GM18909 (cell line): ENCODE results near the gene PHEX.
A peak's percentile ranks its signal among the peaks of the same experiment; 100 is the strongest.

Experiments used
- ATAC-seq: cut with Tn5 transposase; IDR thresholded peaks from one replicate; pipeline ENCODE4 v1.9.1; 2021; ENCODE audit warnings: mild to moderate bottlenecking; ENCODE audit not compliant: unreplicated experiment, poor library complexity

Gene PHEX

DNA sequence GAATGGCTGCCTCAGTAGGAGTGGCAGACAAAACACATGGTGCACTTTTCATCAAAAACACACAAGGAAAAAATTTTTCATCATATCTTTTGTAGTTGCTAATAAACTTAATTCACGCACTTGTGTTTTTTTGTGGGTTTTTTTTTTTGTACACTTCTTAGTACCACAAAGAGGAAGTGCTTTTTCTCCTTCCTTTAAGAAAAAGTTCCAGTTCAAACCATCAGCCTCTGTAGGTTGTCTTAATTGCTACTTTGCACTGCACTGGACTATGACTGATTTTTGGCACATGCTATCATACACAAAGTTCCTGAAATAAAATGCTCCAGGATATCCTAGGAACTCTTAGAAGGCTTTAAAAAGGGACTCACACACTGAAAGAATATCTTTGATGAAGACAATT, at the start of gene PHEX:
Gene PHEX (plus strand): TSS at position 242 of the 400 bp plus-strand sequence. CDS start 681 bp downstream, outside the sequence.
- ATAC-seq, result no peak

DNA sequence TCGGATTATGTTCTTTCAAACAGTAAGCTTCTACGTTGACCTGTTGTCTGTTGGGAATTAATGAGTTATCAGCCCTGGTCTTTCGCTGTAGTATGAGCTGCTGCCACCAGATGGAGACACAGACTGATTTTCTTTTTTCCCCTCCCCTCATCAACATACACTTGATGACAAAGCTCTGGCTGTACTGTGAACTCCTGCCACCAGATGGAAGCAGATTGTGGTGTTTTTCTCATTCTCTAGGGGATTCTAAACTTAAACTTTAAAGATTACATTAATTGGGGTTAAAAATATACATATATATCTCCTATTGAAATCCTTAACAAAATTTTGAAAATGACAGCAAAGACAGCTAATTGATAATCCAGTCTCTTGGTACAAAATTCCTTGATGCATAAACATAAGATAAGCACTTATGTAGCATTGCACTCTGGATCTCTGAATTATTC, 46.8 kb upstream of the PHEX start:
- peak; percentile 96 for ATAC-seq

DNA sequence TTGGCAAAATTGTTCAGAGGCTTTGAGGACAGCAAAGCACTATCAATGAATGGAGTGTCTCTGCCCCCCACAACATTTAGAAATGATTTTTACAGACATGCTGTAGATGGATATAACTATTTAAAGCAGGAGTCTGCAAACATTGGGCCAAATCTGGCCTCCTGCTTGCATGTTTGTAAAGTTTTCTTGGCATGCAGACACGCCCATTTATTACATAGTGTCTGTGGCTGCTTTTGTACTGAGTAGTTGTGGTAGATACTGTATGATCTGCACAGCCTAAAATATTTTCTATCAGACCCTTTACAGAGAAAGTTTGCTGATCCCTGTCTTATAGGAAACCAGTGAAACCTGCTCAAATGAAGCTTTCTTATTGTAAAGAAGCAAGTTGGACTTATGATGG, 45.5 kb upstream of the PHEX start:
- no peak for ATAC-seq

DNA sequence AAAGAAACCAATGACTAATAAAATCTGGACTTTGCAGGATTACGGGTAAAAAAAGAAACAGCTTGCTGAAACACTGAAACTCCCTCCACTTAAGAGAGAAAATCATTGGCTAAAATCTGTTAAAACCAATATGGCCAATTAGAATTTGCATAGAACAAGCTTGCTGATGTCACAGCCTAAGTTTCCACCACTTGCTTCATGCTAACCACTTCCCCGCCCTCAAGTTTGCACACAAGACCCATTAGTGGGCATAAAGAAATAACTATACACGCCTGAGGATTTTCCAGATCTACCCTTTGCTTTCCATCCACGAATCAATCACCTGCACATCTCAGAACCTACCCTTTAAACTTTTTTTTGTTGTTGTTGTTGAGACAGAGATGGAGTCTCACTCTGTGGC, 42.7 kb upstream of the PHEX start:
- peak; percentile 43 for ATAC-seq

DNA sequence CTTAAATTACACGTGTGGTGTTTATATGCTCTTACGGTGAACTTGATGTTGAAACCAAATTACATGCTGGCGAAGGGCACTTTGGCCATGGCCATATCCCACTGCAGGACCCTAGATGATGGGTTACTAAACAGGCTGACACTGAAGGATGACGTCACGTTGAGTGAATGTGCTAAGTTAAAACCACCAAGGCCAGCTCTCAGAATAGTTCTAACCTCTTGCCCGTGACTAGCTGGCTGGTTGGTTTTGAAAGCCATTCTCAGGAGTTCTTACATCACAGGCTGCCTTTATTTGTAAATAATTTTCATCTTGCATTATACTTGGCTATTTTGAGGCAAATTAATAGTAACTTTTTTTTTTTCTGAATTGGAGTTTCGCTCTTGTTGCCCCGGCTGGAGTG, 41.3 kb upstream of the PHEX start:
- ATAC-seq, result no peak

DNA sequence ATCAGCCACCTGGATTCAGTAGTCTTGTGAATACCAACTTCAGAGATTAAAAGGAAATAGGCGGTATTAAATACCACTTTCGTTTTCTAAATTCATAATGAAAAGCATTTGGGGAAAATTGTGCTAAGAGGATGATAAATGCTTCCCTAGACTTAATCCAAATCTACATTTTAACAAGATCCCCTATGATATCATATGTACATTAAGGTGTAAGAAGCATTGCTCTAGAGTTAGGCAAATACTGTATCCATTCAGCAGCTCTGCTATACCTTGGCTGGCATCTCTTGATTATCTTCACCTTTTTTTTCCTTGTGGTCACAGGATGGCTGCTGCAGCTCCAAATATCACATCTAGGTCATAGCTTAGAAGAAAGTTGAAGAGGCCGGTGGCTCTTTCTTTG, 40.6 kb upstream of the PHEX start:
- ATAC-seq, result no peak

DNA sequence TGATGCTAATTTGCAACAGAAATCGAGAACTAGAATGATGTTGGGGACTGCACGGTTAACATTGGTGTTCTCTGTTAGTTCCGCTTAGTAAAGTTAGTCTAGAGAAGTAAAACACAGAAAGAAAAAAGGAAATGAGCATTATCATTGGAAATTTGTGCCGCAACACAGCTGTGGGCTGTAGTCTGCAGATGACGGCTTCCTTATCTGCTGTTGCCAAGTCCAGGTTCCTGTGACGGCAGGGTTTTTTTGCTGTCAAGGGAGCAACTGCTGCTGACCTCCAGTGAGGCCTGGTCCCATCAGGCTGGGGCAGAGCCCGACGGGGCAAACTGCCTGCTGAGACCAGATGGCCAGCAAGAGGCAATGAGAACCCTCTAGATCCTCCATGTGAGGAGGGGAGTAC, 38.9 kb upstream of the PHEX start:
- peak; percentile 76 for ATAC-seq

DNA sequence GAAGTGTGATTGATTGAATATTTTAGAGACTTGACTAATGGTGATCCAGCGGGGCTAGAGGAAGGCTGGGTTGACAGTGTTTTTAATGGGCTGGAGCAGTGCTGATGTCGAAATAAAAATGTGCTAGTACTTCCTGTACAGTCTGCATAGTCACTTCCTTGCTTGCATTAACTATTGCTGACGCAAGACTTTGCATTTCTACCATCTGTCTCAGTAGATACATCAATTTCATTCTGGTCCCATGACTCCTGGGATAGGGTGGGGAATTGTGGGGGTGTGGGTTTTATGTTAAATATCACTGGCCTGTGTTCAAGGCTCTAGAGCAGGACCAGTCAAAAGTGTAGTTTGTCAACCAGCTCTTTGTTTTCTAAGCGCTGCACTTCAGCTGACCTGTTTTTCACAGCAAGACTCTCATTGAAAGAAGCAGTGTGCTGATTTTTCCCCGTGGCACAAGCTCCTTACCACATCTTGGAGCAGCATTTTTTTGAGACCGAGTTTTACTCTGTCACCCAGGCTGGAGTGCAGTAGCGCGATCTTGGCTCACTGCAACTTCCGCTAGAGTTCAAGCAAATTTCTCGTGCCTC, 35.2 kb upstream of the PHEX start:
- no peak for ATAC-seq

DNA sequence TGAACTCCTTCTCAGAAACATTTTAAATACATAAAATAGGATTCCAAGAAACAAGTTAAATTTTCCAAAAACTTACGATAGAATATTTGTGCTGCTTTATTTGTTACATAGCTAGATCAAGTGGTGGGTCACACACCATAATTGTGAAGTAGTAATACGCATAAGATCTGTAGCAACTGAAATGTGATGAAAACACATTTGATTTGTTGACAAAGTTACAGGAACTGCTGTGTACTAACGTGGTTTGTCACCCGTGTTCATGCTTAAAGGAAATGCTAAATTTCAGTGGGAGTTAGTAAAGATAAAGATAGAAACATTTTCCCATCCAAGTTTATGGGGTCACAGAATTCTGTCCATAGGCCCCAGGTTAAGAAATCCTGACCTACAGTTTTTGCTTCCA, 34.1 kb upstream of the PHEX start:
- ATAC-seq, result no peak

DNA sequence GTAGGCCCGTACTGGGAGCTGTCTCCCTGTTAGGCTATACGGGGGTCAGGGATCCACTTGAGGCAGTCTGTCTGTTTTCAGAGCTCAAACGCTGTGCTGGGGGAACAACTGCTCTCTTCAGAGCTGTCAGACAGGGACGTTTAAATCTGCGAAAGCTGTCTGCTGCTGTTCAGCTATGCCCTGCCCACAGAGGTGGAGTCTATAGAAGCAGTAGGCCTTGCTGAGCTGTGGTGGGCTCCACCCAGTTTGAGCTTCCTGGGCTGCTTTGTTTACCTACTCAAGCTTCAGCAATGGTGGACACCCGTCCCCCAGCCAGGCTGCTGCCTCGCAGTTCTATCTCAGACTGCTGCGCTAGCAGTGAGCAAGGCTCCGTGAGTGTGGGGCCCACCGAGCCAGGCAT, 27.3 kb upstream of the PHEX start:
- no peak for ATAC-seq

DNA sequence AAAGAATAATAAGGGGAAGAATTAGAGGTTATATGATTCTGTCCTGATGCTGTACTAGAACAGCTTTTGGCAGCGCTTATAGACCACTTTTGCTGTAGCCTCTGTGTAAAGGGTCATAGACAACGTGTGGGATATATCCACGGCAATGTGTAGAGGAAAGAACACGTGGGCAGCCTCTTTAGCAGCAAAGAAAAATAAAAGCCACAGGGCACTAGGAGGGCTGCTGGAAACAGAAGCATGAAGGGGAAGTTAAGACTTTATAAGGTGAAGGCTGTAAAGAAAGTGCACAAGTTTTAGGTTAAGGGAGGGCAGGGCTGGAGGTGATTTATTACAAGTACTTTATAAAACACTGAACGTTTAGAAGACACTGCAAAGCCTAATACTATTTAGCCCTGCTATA, 20.1 kb upstream of the PHEX start:
- ATAC-seq, result no peak

DNA sequence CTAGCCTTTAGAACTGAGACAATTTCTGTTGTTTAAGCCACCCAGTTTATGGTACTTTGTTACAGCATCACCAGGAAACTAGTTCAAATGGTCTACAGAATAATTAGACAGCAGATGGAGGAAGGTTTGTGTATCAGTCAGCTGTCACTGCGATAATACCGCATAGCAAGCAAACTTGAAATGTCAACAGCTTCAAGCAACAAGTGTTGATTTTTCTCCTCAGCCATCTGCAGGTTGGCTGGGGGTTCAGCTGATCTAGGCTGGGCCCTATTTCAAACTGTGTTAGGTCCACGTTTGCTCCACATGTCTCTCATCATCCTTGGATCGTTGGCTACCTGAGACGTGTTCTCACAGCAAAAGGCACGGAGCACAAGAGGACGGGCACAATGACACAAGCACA, 19.2 kb upstream of the PHEX start:
- no peak for ATAC-seq

DNA sequence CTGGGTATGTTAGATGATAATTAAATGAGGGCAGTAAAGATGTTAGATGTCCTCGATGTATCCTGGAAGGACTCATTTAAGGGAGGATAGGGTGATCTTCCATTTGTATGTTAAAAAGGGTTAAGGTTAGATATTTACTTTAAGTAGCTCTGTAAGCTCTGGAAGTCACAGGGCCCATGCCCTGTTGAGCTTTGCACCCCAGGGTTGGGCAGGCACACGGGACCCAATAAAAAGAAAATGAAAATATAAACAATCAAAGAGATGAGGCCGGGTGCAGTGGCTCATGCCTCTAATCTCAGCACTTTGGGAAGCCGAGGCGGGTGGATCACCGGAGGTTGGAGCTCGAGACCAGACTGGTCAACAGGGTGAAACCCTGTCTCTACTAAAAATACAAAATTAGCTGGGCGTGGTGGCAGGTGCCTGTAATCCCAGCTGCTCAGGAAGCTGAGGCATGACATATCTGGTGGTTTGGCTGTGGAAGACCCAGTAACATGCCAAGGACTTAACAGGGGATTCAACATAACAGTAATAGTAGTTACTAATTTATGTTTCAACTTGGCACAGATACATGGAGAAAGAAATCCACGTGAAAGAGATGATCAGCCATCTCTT, 16.9 kb upstream of the PHEX start:
- no peak for ATAC-seq

DNA sequence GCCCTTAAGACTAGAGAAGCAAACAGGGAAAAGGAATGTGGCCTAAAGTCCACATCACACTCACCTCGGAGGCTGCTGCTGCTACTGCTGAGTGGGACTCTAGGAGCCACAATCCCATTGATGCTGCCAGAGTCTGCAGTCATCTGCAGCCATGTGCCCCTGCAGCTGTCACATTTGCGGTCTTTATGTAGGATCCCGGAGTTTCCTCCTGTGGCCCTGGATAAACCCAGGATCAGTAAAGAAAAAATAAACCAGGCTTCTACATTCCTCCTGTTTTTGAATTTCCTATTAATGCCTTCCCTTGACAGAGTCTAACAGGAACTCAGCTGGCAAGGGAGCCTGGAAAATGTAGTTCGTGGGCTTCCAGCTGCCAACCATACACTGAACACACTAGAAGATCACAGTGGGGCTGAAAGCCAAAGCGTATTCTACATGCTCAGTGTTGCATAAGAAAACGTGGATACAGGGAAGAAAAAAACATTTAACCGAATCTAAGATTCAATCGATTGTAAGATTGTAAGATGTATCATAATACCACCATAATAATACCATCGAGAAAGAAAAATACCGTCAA, 10.3 kb upstream of the PHEX start:
- no peak for ATAC-seq

DNA sequence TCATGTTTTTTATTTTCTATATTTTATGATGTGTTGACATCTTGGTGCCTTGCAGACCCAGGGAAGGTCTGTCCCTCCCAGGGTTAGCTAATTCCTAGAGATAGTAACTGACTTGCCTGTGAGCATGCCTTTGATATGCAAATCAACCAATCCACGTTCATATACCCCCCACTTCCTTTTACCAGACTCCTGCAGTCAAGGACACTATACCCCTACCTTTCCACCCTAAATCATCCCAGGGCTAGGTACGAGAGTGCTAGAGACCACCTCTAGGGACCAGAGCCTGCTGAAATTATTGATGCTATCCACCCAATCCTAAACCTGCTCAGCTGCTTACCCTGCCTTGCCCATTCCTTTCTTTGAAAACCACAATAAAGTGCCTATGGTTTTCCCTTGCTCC, 7.5 kb upstream of the PHEX start:
- ATAC-seq, result no peak

DNA sequence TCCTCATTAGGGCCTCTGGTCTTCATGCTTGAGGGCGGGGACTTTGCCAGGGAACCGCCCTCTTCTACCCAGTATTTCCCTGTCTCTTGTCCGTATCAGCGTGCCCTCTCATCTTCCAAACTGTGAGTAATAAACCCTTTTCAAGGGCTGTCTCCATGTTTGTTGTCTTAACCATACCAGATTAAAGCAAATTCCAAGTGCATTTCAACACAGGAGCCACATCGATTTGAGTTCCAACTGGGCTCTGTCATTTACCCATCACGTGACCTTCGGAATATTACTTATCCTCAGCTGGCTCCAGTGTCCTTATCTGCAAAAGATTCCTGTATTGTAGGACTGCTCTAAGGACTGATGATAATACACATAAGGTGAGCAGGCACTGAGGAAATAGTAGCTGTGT, 6.4 kb upstream of the PHEX start:
- no peak for ATAC-seq

DNA sequence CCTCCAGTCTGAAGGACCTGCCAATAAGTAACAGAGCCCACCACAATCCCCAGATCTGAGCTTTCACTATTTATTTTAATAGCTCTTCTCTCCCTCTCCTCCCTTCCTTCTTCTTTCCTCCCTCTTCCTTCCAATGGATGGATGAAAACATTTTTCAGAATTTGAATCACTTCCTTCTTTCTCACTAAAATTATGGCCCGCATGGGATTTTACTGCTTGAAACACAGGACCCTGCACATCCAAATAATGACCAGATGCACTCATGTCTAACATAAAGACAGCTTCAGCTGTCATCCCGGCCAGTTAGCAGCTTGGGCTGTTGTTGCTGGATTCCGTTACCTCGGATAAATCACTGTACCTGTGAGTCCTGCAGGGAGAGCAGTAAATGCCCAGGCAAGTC, 5.4 kb upstream of the PHEX start:
- ATAC-seq, result no peak

DNA sequence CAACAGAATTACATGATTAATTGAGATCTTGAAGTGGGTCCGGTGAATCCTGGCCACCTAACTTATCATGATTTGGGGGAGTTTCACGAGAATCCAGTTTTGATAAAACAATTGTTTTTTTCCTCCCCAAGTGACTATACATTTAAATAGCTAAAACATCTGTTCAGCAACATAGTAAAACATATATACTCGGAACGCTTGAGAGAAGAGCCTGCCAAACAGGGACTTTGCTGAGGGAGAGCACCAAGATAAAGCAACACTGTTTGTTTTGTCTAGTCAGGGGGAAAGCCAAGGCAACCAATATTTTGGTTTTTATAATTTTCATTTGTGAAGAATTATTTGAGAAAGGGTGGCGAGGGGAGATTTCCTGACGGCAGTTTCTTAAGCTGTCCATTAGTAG, 381 bp downstream of the PHEX start:
- ATAC-seq, result no peak

DNA sequence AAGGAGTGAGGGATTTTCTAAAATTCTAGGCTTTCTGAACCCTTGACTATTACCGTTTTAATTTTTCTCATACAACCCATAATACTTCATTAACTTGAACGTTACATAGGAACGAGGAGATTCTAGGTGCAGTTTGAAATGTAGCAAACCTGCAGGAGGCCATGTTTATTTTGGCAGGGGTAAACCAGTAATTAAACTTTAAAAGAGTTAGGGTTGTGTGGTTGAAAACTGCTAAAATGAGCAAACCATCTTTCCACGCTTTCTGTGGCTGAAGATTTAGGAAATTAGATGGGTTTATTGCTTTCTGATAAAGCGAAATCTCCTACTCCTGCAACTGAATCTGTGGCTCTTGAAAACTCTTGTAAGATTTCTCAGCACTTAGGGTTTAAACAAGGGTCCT, 1.7 kb downstream of the PHEX start:
- ATAC-seq, result no peak

DNA sequence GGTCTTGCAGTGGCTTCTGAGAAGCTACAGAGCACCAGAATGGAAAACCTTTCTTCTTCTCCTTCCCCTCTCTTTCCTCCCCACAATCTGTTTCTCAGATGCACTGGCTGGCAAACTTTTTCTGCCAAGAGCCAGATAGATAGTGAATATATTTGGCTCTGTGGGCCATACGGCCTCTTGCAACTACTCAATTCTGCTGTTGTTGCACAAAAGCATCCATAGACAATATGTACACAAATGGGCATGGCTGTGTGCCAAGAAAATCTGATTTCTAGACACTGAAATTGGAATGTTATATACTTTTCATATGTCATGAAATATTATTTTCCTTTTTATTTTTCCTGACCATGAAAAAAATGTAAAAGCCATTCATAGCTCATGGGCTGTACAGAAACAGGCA, 3.1 kb downstream of the PHEX start:
- ATAC-seq, result no peak

DNA sequence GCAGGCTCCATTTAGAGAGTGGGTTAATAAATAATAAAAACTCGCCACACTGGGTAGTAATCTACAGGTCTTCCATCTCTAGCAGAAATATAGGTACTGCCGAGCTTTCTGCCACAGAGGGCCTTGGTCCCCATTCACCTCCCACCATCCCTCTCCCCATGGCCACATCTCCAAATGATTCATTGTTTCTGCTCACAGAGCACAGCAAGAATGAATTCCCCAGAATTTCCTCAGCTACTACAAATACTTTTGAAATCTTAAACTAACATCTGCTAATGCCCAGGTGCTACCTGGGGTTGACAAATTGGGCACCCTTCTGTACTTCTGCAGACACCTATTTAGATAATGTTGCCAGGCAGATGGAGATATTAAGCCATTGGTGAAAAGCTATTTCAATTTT, 5.1 kb downstream of the PHEX start:
- ATAC-seq, result no peak

DNA sequence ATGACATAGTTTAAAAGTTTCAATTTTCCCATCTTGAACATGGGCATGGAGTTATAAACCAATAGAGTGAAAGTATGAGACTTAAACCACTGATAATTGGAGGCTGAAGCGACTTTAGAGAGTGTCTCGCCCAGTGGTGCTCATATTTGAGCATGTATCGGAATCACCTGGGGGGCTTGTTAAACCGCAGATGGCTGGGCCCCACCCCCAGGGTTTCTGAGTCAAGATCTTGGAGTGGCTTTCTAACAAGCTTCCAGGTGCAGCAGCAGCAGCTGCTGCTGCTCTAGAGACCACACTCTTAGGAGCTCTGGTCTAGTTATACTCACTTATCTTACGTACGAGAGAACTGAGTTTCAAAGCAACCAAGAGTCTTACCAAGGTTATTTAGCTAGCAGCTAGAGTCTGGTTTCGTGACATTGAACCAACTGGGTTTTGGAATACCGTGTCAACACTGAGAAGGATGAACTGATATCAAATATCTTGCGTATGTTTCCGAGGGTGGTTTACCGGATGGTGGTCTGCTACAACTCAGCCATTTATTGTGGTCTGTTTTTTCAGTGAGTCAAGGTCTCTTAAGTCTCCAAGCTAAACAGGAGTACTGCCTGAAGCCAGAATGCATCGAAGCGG, 5.9 kb downstream of the PHEX start:
- ATAC-seq, result no peak
